CD4-positive, CD25-positive, alpha-beta regulatory T cell (primary cell): Measurements from ENCODE around the gene NGB. TPM values are rescaled to one million over a fixed set of nuclear protein-coding genes. Genes with fewer than 3 reads are reported as not detected.

Source experiments
- ATAC-seq, 2 donors: fragments of 150-1000 bp; cut with Tn5 transposase; one replicate each; pipeline ENCODE4 v1.10.0; 2021; ENCODE audit warnings: low read depth in 2 of 2, moderate number of reproducible peaks in 2 of 2, moderate library complexity in 1 of 2
- DNase-seq, 3 donors: peaks; one replicate each; pipeline versions ENCODE4 v3.0.0 to v3.0.0-alpha.2; 2012 to 2022; ENCODE audit warnings: mixed read lengths in 1 of 3
- H3K27ac ChIP-seq: one replicate; pipeline ENCODE4 v1.7.0; 2013; ENCODE audit warnings: mild to moderate bottlenecking, low read length; ENCODE audit not compliant: insufficient read depth, poor library complexity, severe bottlenecking
- H3K27me3 ChIP-seq: one replicate; pipeline ENCODE4 v1.7.0; 2013; ENCODE audit warnings: low read length; ENCODE audit not compliant: control insufficient read depth, insufficient read depth
- H3K36me3 ChIP-seq: one replicate; pipeline ENCODE4 v1.7.0; 2013; ENCODE audit warnings: mild to moderate bottlenecking, low read length, moderate library complexity; ENCODE audit not compliant: control insufficient read depth, insufficient read depth
- H3K4me1 ChIP-seq: 2 replicates; pipeline ENCODE4 v1.7.0; 2013; ENCODE audit warnings: mild to moderate bottlenecking, low read length; ENCODE audit not compliant: insufficient read depth, control insufficient read depth, poor library complexity, severe bottlenecking
- H3K4me3 ChIP-seq: one replicate; pipeline ENCODE4 v1.7.0; 2013; ENCODE audit warnings: low read depth, mild to moderate bottlenecking, low read length, moderate library complexity
- H3K9me3 ChIP-seq, 2 experiments: 1 replicate in 1 of 2; 2 replicates in 1 of 2; pipeline ENCODE4 v1.7.0; 2013; ENCODE audit warnings: low read length in 2 of 2, mild to moderate bottlenecking in 1 of 2, moderate library complexity in 1 of 2; ENCODE audit not compliant: control insufficient read depth in 2 of 2
- H3K27ac Mint-ChIP-seq, 3 donors: one replicate each; pipeline ENCODE4 v1.8.0; 2020 to 2022; ENCODE audit warnings: mild to moderate bottlenecking in 3 of 3, mixed read lengths in 3 of 3, moderate library complexity in 2 of 3
- H3K27me3 Mint-ChIP-seq: one replicate; pipeline ENCODE4 v1.8.0; 2022; ENCODE audit warnings: mild to moderate bottlenecking, mixed read lengths
- H3K36me3 Mint-ChIP-seq: one replicate; pipeline ENCODE4 v1.8.0; 2020; ENCODE audit warnings: mixed read lengths
- H3K4me1 Mint-ChIP-seq, 4 donors: one replicate each; pipeline ENCODE4 v1.8.0; 2020 to 2022; ENCODE audit warnings: mixed read lengths in 4 of 4, mild to moderate bottlenecking in 1 of 4
- H3K4me3 Mint-ChIP-seq, 4 donors: one replicate each; pipeline ENCODE4 v1.8.0; 2020 to 2022; ENCODE audit warnings: mild to moderate bottlenecking in 4 of 4, mixed read lengths in 4 of 4, moderate library complexity in 3 of 4
- H3K9me3 Mint-ChIP-seq, 7 donors: one replicate each; pipeline ENCODE4 v1.8.0; 2020 to 2022; ENCODE audit warnings: mixed read lengths in 7 of 7, mild to moderate bottlenecking in 3 of 7, moderate library complexity in 2 of 7
- polyA plus RNA-seq, 4 donors: library from polyadenylated mRNA; unstranded; fragments of 300-500 nt; fragmentation: Illumina TruSeq; gene quantifications; one replicate each; pipeline ENCODE4 v1.2.3, GENCODE V29; 2021
- total RNA-seq: library from RNA; stranded (reverse); gene quantifications from one replicate; pipeline ENCODE4 v1.2.3, GENCODE V29; 2022

Gene NGB
- total and polyA plus RNA-seq, 5 donors from 2014 or later = not detected

GRCh38 chr14:77268989-77269600, 1.9 kb downstream of the NGB start:
- no peak overlapping the region for H3K4me3 ChIP-seq
- H3K4me3 Mint-ChIP-seq = no peak overlapping the region
- no peak overlapping the region for H3K27ac Mint-ChIP-seq

GRCh38 chr14:77267937-77268699, 2.9 kb downstream of the NGB start:
- Mint-ChIP-seq H3K9me3 (peaks cover 0 to 4% (median 1%) of the 10 kb centered on the region in 7 donors), H3K27me3 (peaks cover 47% of the 10 kb centered on the region), H3K27ac (peak overlapping the region in 1 of 3 donors; percentile 64), H3K4me3 (no peak overlapping the region), H3K36me3 (no peaks in the 10 kb centered on the region), H3K4me1 (no peaks in the 10 kb centered on the region)
- peaks cover 2% of the 10 kb centered on the region for H3K27me3 ChIP-seq
- H3K27ac ChIP-seq = no peak overlapping the region
- H3K9me3 ChIP-seq = no peaks in the 10 kb centered on the region
- DNase-seq (no peak), ATAC-seq (no peak)
- H3K4me1 ChIP-seq = no peaks in the 10 kb centered on the region
- H3K4me3 ChIP-seq = no peak overlapping the region
- no peaks in the 10 kb centered on the region for H3K36me3 ChIP-seq

More at GRCh38 chr14:77268989-77269600, 1.9 kb downstream of the NGB start:
- no peak for DNase-seq
- peaks cover 52% of the 10 kb centered on the region for H3K27me3 Mint-ChIP-seq
- no peak for ATAC-seq
- Histone ChIP-seq H3K9me3 (no peaks in the 10 kb centered on the region), H3K27ac (no peak overlapping the region), H3K4me1 (no peaks in the 10 kb centered on the region), H3K27me3 (peaks cover 2% of the 10 kb centered on the region), H3K36me3 (no peaks in the 10 kb centered on the region)
- no peaks in the 10 kb centered on the region for H3K4me1 Mint-ChIP-seq
- H3K9me3 Mint-ChIP-seq = peaks cover 0 to 4% (median 1%) of the 10 kb centered on the region in 7 donors
- H3K36me3 Mint-ChIP-seq = no peaks in the 10 kb centered on the region

GRCh38 chr14:77266336-77266735, 4.7 kb downstream of the NGB start:
- Mint-ChIP-seq H3K36me3 (no peaks in the 10 kb centered on the region), H3K27ac (no peak overlapping the region), H3K27me3 (peaks cover 31% of the 10 kb centered on the region), H3K9me3 (peaks cover 0 to 4% (median 1%) of the 10 kb centered on the region in 7 donors), H3K4me1 (no peaks in the 10 kb centered on the region), H3K4me3 (no peak overlapping the region)
- Histone ChIP-seq H3K27ac (no peak overlapping the region), H3K9me3 (no peaks in the 10 kb centered on the region), H3K4me3 (no peak overlapping the region), H3K4me1 (no peaks in the 10 kb centered on the region), H3K27me3 (peaks cover 2% of the 10 kb centered on the region), H3K36me3 (no peaks in the 10 kb centered on the region)
- ATAC-seq (no peak), DNase-seq (no peak)

- no peak overlapping the region for H3K4me3 ChIP-seq
- H3K4me1 ChIP-seq = no peaks in the 10 kb centered on the region
- H3K27me3 Mint-ChIP-seq = peaks cover 34% of the 10 kb centered on the region
- H3K27ac Mint-ChIP-seq = peak overlapping the region in 1 of 3 donors; percentile 60
- ATAC-seq (no peak), DNase-seq (no peak)
- no peak overlapping the region for H3K27ac ChIP-seq
- H3K9me3 ChIP-seq = no peaks in the 10 kb centered on the region
- H3K4me3 Mint-ChIP-seq = no peak overlapping the region
- no peaks in the 10 kb centered on the region for H3K36me3 Mint-ChIP-seq
- H3K9me3 Mint-ChIP-seq = peaks cover 0 to 4% (median 1%) of the 10 kb centered on the region in 7 donors
- no peaks in the 10 kb centered on the region for H3K4me1 Mint-ChIP-seq
- H3K27me3 ChIP-seq = peaks cover 2% of the 10 kb centered on the region
- H3K36me3 ChIP-seq = no peaks in the 10 kb centered on the region
These were observed 5.3 kb downstream of the NGB start for GRCh38 chr14:77265561-77266335.

GRCh38 chr14:77265187-77265515, 5.9 kb downstream of the NGB start:
- Histone ChIP-seq H3K9me3 (no peaks in the 10 kb centered on the region), H3K4me1 (no peaks in the 10 kb centered on the region), H3K4me3 (no peak overlapping the region), H3K36me3 (no peaks in the 10 kb centered on the region), H3K27ac (no peak overlapping the region), H3K27me3 (peaks cover 2% of the 10 kb centered on the region)
- H3K4me1 Mint-ChIP-seq = no peaks in the 10 kb centered on the region
- DNase-seq (no peak), ATAC-seq (no peak)
- H3K27ac Mint-ChIP-seq = peak overlapping the region in 1 of 3 donors; percentile 60
- H3K4me3 Mint-ChIP-seq = no peak overlapping the region
- H3K9me3 Mint-ChIP-seq = peaks cover 0 to 4% (median 1%) of the 10 kb centered on the region in 7 donors
- H3K27me3 Mint-ChIP-seq = peaks cover 33% of the 10 kb centered on the region
- H3K36me3 Mint-ChIP-seq = no peaks in the 10 kb centered on the region

GRCh38 chr14:77264466-77265186, 6.4 kb downstream of the NGB start:
- Mint-ChIP-seq H3K9me3 (peaks cover 0 to 4% (median 1%) of the 10 kb centered on the region in 7 donors), H3K4me1 (no peaks in the 10 kb centered on the region), H3K4me3 (no peak overlapping the region), H3K27me3 (peaks cover 29% of the 10 kb centered on the region), H3K36me3 (no peaks in the 10 kb centered on the region), H3K27ac (no peak overlapping the region)
- Histone ChIP-seq H3K4me1 (no peaks in the 10 kb centered on the region), H3K4me3 (no peak overlapping the region), H3K27me3 (peaks cover 2% of the 10 kb centered on the region), H3K36me3 (no peaks in the 10 kb centered on the region), H3K27ac (no peak overlapping the region), H3K9me3 (no peaks in the 10 kb centered on the region)
- ATAC-seq (no peak), DNase-seq (no peak)

GRCh38 chr14:77260631-77261030, 10.4 kb downstream of the NGB start:
- H3K4me1 Mint-ChIP-seq = no peaks in the 10 kb centered on the region

More at GRCh38 chr14:77260631-77261030, 10.4 kb downstream of the NGB start:
- H3K36me3 ChIP-seq = no peaks in the 10 kb centered on the region
- Mint-ChIP-seq H3K27me3 (peaks cover 8% of the 10 kb centered on the region), H3K9me3 (no peaks in the 10 kb centered on the region), H3K27ac (no peak overlapping the region), H3K4me3 (no peak overlapping the region), H3K36me3 (no peaks in the 10 kb centered on the region)
- no peak overlapping the region for H3K4me3 ChIP-seq
- no peak for ATAC-seq
- H3K9me3 ChIP-seq = no peaks in the 10 kb centered on the region
- DNase-seq = no peak
- no peaks in the 10 kb centered on the region for H3K4me1 ChIP-seq
- no peak overlapping the region for H3K27ac ChIP-seq
- no peaks in the 10 kb centered on the region for H3K27me3 ChIP-seq
